Colonic mucosa (tissue), 4 donors: ENCODE results near the gene AP4B1. TPM values are rescaled to one million over a fixed set of nuclear protein-coding genes. Genes with fewer than 3 reads are reported as not detected.

Experiments used
- DNase-seq: peaks from one replicate; pipeline ENCODE4 v3.0.0-alpha.2; 2020
- H3K27ac ChIP-seq: fragments of 200-600 bp; one replicate; pipeline ENCODE4 v1.8.0; 2021
- H3K27me3 ChIP-seq: fragments of 200-600 bp; one replicate; pipeline ENCODE4 v1.8.0; 2021
- H3K36me3 ChIP-seq: fragments of 200-600 bp; one replicate; pipeline ENCODE4 v1.8.0; 2021
- H3K4me1 ChIP-seq: fragments of 200-600 bp; one replicate; pipeline ENCODE4 v1.8.0; 2021; ENCODE audit warnings: mild to moderate bottlenecking
- H3K4me3 ChIP-seq: fragments of 200-600 bp; one replicate; pipeline ENCODE4 v1.8.0; 2021
- H3K9ac ChIP-seq, 2 donors: one replicate each; pipeline ENCODE4 v1.7.0; 2013; ENCODE audit warnings: control low read depth in 2 of 2, low read depth in 2 of 2, low read length in 2 of 2
- H3K9me3 ChIP-seq: fragments of 200-600 bp; one replicate; pipeline ENCODE4 v1.8.0; 2021
- CTCF ChIP-seq: fragments of 200-600 bp; IDR thresholded peaks from one replicate; pipeline ENCODE4 v1.8.0; 2022; ENCODE audit warnings: antibody characterized with exemption, mild to moderate bottlenecking
- intact Hi-C: fragments of 100-400 bp; cut with DNase I; formaldehyde crosslinking; loops from one replicate; pipeline ENCODE4 v1.14.1; 2022
- total RNA-seq, 2 donors: library from RNA; stranded (reverse); fragmentation: NEBNext Ultra II Directional in 1 of 2; extraction: Animal tissue kit (Norgen Biotek cat#: 25700) in 1 of 2; gene quantifications; one replicate each; pipeline ENCODE4 v1.2.1, GENCODE V29; 2021
- donor health status: healthy.
- donor health status: DM: no; HTN: no; CAD: no.
- donor health status: DM: no; HTN: no; CAD: no.

Gene AP4B1
- total RNA-seq, 2 donors from 2014 or later: 19.7 to 31.5 TPM

GRCh38 chr1:113886417-113887401 lies 17.9 kb downstream of the AP4B1 start:
- intact Hi-C loops: no loop called here
- Histone ChIP-seq H3K9ac (peak overlapping the region in 1 of 2 donors; percentile 73), H3K9me3 (no peaks in the 10 kb centered on the region), H3K4me3 (peak overlapping the region; percentile 36), H3K27me3 (no peaks in the 10 kb centered on the region), H3K27ac (peak overlapping the region; percentile 81), H3K4me1 (no peaks in the 10 kb centered on the region), H3K36me3 (no peaks in the 10 kb centered on the region)
- DNase-seq: peak; percentile 59
- no peak for TF ChIP-seq CTCF

- no peak for DNase-seq
- Histone ChIP-seq H3K27me3 (no peaks in the 10 kb centered on the region), H3K27ac (no peak overlapping the region), H3K4me1 (no peaks in the 10 kb centered on the region), H3K9me3 (no peaks in the 10 kb centered on the region), H3K36me3 (no peaks in the 10 kb centered on the region), H3K4me3 (no peak overlapping the region), H3K9ac (peak overlapping the region in 1 of 2 donors; percentile 26)
- intact Hi-C loops: no loop called here
- TF ChIP-seq CTCF: no peak
Measured at GRCh38 chr1:113881661-113882060, 22.9 kb downstream of the AP4B1 start.

GRCh38 chr1:113879739-113880038 lies 24.9 kb downstream of the AP4B1 start:
- H3K9ac ChIP-seq: no peak overlapping the region
- H3K27ac ChIP-seq: no peak overlapping the region
- TF ChIP-seq CTCF: no peak
- no peaks in the 10 kb centered on the region for H3K4me1 ChIP-seq
- H3K27me3 ChIP-seq: no peaks in the 10 kb centered on the region
- intact Hi-C loops: no loop called here
- H3K36me3 ChIP-seq: no peaks in the 10 kb centered on the region
- H3K9me3 ChIP-seq: no peaks in the 10 kb centered on the region
- no peak for DNase-seq
- H3K4me3 ChIP-seq: no peak overlapping the region

- no peak for DNase-seq
- TF ChIP-seq CTCF: no peak
- Histone ChIP-seq H3K27me3 (no peaks in the 10 kb centered on the region), H3K9me3 (no peaks in the 10 kb centered on the region), H3K4me3 (no peak overlapping the region), H3K27ac (no peak overlapping the region), H3K36me3 (no peaks in the 10 kb centered on the region), H3K4me1 (no peaks in the 10 kb centered on the region), H3K9ac (no peak overlapping the region)
- intact Hi-C loops: no loop called here
Measured at GRCh38 chr1:113876176-113876575, 28.4 kb downstream of the AP4B1 start.

- Histone ChIP-seq H3K36me3 (no peaks in the 10 kb centered on the region), H3K9me3 (no peaks in the 10 kb centered on the region), H3K4me3 (no peak overlapping the region), H3K27ac (peak overlapping the region; percentile 23), H3K27me3 (no peaks in the 10 kb centered on the region), H3K9ac (no peak overlapping the region), H3K4me1 (no peaks in the 10 kb centered on the region)
- no peak for TF ChIP-seq CTCF
- intact Hi-C loops: no loop called here
- DNase-seq: no peak
Measured at GRCh38 chr1:113875714-113876113, 28.9 kb downstream of the AP4B1 start.
